Measurements from ENCODE around the gene UBP1.

The UBP1 gene

DNA sequence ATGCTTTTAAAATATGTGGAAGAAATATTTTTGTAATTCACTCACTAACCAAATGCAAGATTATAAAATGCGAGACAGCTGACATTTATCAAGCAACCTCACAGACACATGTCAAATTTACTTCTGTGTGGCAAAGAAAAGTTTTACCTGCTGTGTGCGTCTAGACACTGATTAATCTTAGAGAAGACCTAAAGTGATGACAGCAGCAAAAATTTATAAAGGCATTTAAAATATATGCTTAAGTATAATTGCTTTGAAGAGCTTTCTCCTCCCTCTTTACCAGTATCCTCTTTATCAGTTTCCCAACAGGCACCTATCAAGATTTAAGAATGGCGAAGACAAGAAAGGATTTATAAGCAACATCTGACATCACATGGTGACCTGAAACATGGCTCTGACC is 37.3 kb downstream of the UBP1 start:
- H3K36me3 ChIP-seq (ENCODE audit: control insufficient read depth, low read length): peaks cover 84% of the 10 kb centered on the region
- no peaks in the 10 kb centered on the region for H3K9me2 ChIP-seq (replicated peaks; ENCODE audit: control insufficient read depth, low read length)
- no peak overlapping the region for H3K27ac ChIP-seq (ENCODE audit: low read depth, low read length)
- no peaks in the 10 kb centered on the region for H3K79me2 ChIP-seq (ENCODE audit: control insufficient read depth, low read length)
- no peak overlapping the region for H3K4me2 ChIP-seq (ENCODE audit: low read length)
- no peak overlapping the region for H3K4me3 ChIP-seq (ENCODE audit: low read length)
- no peak for TF ChIP-seq EZH2phosphoT487 (IDR thresholded peaks at IDR 0.05; ENCODE audit: borderline replicate concordance, low read length)
- TF ChIP-seq, protein P1, sequence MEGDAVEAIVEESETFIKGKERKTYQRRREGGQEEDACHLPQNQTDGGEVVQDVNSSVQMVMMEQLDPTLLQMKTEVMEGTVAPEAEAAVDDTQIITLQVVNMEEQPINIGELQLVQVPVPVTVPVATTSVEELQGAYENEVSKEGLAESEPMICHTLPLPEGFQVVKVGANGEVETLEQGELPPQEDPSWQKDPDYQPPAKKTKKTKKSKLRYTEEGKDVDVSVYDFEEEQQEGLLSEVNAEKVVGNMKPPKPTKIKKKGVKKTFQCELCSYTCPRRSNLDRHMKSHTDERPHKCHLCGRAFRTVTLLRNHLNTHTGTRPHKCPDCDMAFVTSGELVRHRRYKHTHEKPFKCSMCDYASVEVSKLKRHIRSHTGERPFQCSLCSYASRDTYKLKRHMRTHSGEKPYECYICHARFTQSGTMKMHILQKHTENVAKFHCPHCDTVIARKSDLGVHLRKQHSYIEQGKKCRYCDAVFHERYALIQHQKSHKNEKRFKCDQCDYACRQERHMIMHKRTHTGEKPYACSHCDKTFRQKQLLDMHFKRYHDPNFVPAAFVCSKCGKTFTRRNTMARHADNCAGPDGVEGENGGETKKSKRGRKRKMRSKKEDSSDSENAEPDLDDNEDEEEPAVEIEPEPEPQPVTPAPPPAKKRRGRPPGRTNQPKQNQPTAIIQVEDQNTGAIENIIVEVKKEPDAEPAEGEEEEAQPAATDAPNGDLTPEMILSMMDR (IDR thresholded peaks at IDR 0.05; ENCODE audit: low read depth, low read length, poor library complexity, severe bottlenecking): no peak
- no peaks in the 10 kb centered on the region for H3K4me1 ChIP-seq (ENCODE audit: control insufficient read depth, low read length)
- H3F3A ChIP-seq (ENCODE audit: control insufficient read depth, insufficient read depth): no peaks in the 10 kb centered on the region
- H3K9me3 ChIP-seq (ENCODE audit: control insufficient read depth, insufficient read depth, low read length): no peaks in the 10 kb centered on the region
- no peaks in the 10 kb centered on the region for H3K27me3 ChIP-seq (ENCODE audit: control insufficient read depth, low read length)
- no peaks in the 10 kb centered on the region for H4K20me1 ChIP-seq (ENCODE audit: control insufficient read depth, insufficient read depth, low read depth, low read length)

DNA sequence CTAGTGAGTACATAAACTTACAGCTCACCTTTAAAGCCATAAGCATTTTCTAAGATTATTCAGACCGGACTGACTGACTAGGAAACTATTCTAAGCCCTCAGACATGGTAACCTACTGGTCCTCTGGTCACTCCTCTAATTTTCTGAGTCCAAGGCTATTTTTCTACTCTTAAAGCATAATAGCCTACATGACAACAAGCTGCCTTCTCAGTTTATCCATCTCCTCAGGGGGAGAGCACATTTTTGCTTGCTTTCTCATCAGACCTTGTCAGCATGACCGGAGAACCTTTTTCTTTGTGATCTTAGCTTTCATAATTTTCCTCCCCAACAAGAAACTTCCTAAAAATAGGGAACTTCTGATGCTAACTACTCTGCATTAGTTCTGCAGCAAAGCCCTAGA is 38.4 kb downstream of the UBP1 start:
- Histone ChIP-seq H3K4me3 (ENCODE audit: low read length) (no peak overlapping the region), H3K79me2 (ENCODE audit: control insufficient read depth, low read length) (no peaks in the 10 kb centered on the region), H3K4me1 (ENCODE audit: control insufficient read depth, low read length) (no peaks in the 10 kb centered on the region), H3K9me2 (replicated peaks; ENCODE audit: control insufficient read depth, low read length) (no peaks in the 10 kb centered on the region), H3K27me3 (ENCODE audit: control insufficient read depth, low read length) (no peaks in the 10 kb centered on the region), H3F3A (ENCODE audit: control insufficient read depth, insufficient read depth) (no peaks in the 10 kb centered on the region), H3K4me2 (ENCODE audit: low read length) (no peak overlapping the region), H4K20me1 (ENCODE audit: control insufficient read depth, insufficient read depth, low read depth, low read length) (no peaks in the 10 kb centered on the region), H3K9me3 (ENCODE audit: control insufficient read depth, insufficient read depth, low read length) (no peaks in the 10 kb centered on the region), H3K36me3 (ENCODE audit: control insufficient read depth, low read length) (peaks cover 86% of the 10 kb centered on the region), H3K27ac (ENCODE audit: low read depth, low read length) (no peak overlapping the region)
- no peak for TF ChIP-seq EZH2phosphoT487 (IDR thresholded peaks at IDR 0.05; ENCODE audit: borderline replicate concordance, low read length)
- TF ChIP-seq, protein P1 (IDR thresholded peaks at IDR 0.05; ENCODE audit: low read depth, low read length, poor library complexity, severe bottlenecking): no peak

DNA sequence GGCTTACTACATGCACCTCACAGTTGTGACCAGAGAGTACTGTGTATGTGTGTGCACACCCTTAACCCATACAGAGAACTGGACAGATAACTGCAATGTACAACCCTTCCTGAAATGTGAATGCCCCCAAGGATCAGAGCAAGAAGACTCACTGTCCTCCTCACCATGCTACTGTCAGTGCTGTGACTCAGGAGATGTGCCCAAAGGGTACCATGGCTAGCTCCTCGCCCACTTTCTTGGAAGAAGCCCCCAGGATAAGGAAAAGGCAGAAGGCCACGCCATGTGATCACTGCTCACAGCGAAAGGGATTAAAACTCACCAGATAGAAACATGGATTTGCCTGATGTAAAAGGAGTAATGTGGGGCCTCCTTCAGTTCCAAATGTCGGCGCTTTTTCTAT is 41.8 kb downstream of the UBP1 start:
- peaks cover 84% of the 10 kb centered on the region for H3K36me3 ChIP-seq (ENCODE audit: control insufficient read depth, low read length)
- H3K27me3 ChIP-seq (ENCODE audit: control insufficient read depth, low read length): no peaks in the 10 kb centered on the region

More for the DNA sequence above, 41.8 kb downstream of the UBP1 start:
- Histone ChIP-seq H3K9me3 (ENCODE audit: control insufficient read depth, insufficient read depth, low read length) (no peaks in the 10 kb centered on the region), H4K20me1 (ENCODE audit: control insufficient read depth, insufficient read depth, low read depth, low read length) (no peaks in the 10 kb centered on the region), H3K9me2 (replicated peaks; ENCODE audit: control insufficient read depth, low read length) (no peaks in the 10 kb centered on the region), H3F3A (ENCODE audit: control insufficient read depth, insufficient read depth) (no peaks in the 10 kb centered on the region), H3K79me2 (ENCODE audit: control insufficient read depth, low read length) (no peaks in the 10 kb centered on the region), H3K4me1 (ENCODE audit: control insufficient read depth, low read length) (no peaks in the 10 kb centered on the region), H3K27ac (ENCODE audit: low read depth, low read length) (no peak overlapping the region), H3K4me3 (ENCODE audit: low read length) (no peak overlapping the region), H3K4me2 (ENCODE audit: low read length) (no peak overlapping the region)
- TF ChIP-seq, protein P1 (IDR thresholded peaks at IDR 0.05; ENCODE audit: low read depth, low read length, poor library complexity, severe bottlenecking): no peak
- TF ChIP-seq EZH2phosphoT487 (IDR thresholded peaks at IDR 0.05; ENCODE audit: borderline replicate concordance, low read length): no peak

Measured in DOHH2 (cell line).